SK-N-SH (cell line): ENCODE results near the gene NR6A1. TPM values are rescaled to one million over a fixed set of nuclear protein-coding genes. Genes with fewer than 3 reads are reported as not detected.

ENCODE experiments used
- CTCF ChIA-PET: fragments of 300-600, 350-600 bp; formaldehyde crosslinking; extraction: SDS; loops from one replicate; lab custom pipeline; 2021; lab: Yijun Ruan, JAX
- POLR2A ChIA-PET: fragments of 350-600 bp; sonication (Branson Sonifier 250); formaldehyde crosslinking; extraction: SDS; loops from one replicate; lab custom pipeline; 2020; ENCODE audit warnings: antibody characterized with exemption, inconsistent platforms; lab: Yijun Ruan, JAX
- DNase-seq: peaks from one replicate; pipeline ENCODE4 v3.0.0; 2012
- H2AFZ ChIP-seq: fragments of 200-600 bp; sonication (generic); 2 replicates; pipeline ENCODE4 v1.8.1; 2016; ENCODE audit warnings: antibody characterized with exemption, mild to moderate bottlenecking, low read depth
- H3F3A ChIP-seq: fragments of 200-600 bp; sonication (generic); replicated peaks from 2 replicates; pipeline ENCODE3; 2016; ENCODE audit warnings: antibody characterized with exemption, mild to moderate bottlenecking; ENCODE audit not compliant: insufficient read depth
- H3K27ac ChIP-seq, 2 experiments: fragments of 200-500 bp in 1 of 2; fragments of 200-600 bp in 1 of 2; sonication (Bioruptor generic) in 1 of 2; sonication (generic), shearing (Covaris generic) in 1 of 2; 2 replicates each; pipeline versions ENCODE4 v1.5.1 to v1.6.1; 2014 to 2016; ENCODE audit warnings: low read depth in 2 of 2, inconsistent platforms in 1 of 2, low read length in 1 of 2, mild to moderate bottlenecking in 1 of 2, mixed read lengths in 1 of 2
- H3K27me3 ChIP-seq: fragments of 200-600 bp; sonication (generic), shearing (Covaris generic); 2 replicates; pipeline ENCODE4 v1.6.1; 2016; ENCODE audit warnings: mixed run types; ENCODE audit not compliant: insufficient read depth
- H3K36me3 ChIP-seq, 2 experiments: fragments of 200-500 bp in 1 of 2; fragments of 200-600 bp in 1 of 2; sonication (Bioruptor generic) in 1 of 2; sonication (generic) in 1 of 2; replicated peaks in 1 of 2; 2 replicates each; pipeline versions ENCODE3 to v1.5.1; 2014 to 2016; ENCODE audit warnings: low read length in 1 of 2, mild to moderate bottlenecking in 1 of 2; ENCODE audit not compliant: insufficient read depth in 2 of 2, control insufficient read depth in 1 of 2
- H3K4me1 ChIP-seq, 2 experiments: fragments of 200-500 bp in 1 of 2; fragments of 200-600 bp in 1 of 2; sonication (Bioruptor generic) in 1 of 2; sonication (generic), shearing (Covaris generic) in 1 of 2; 2 replicates each; pipeline versions ENCODE4 v1.5.1 to v1.6.1; 2014 to 2016; ENCODE audit warnings: low read depth in 1 of 2, low read length in 1 of 2, mixed run types in 1 of 2; ENCODE audit not compliant: insufficient read depth in 2 of 2, control insufficient read depth in 1 of 2
- H3K4me2 ChIP-seq: fragments of 200-600 bp; sonication (generic), shearing (Covaris generic); 2 replicates; pipeline ENCODE4 v1.6.1; 2017; ENCODE audit warnings: mixed run types
- H3K4me3 ChIP-seq, 2 experiments: fragments of 200-500 bp in 1 of 2; fragments of 200-600 bp in 1 of 2; sonication (Bioruptor generic) in 1 of 2; sonication (generic), shearing (Covaris generic) in 1 of 2; 2 replicates each; pipeline versions ENCODE4 v1.5.1 to v1.8.1; 2014 to 2016; ENCODE audit warnings: low read depth in 2 of 2, inconsistent platforms in 1 of 2, low read length in 1 of 2, mild to moderate bottlenecking in 1 of 2, mixed read lengths in 1 of 2, moderate library complexity in 1 of 2
- H3K79me2 ChIP-seq: fragments of 200-600 bp; sonication (generic); 2 replicates; pipeline ENCODE4 v1.8.1; 2017; ENCODE audit warnings: mild to moderate bottlenecking; ENCODE audit not compliant: insufficient read depth
- H3K9ac ChIP-seq: fragments of 200-600 bp; sonication (generic); 2 replicates; pipeline ENCODE4 v1.6.1; 2017; ENCODE audit warnings: mixed run types
- H3K9me2 ChIP-seq: fragments of 200-600 bp; sonication (generic); 2 replicates; pipeline ENCODE4 v1.6.1; 2017; ENCODE audit warnings: mixed run types
- H3K9me3 ChIP-seq: fragments of 200-600 bp; sonication (generic); 2 replicates; pipeline ENCODE4 v1.6.1; 2017; ENCODE audit warnings: mixed run types, mild to moderate bottlenecking, moderate library complexity
- H4K20me1 ChIP-seq: fragments of 200-600 bp; sonication (generic); 2 replicates; pipeline ENCODE4 v1.6.1; 2017; ENCODE audit warnings: mild to moderate bottlenecking, mixed run types; ENCODE audit not compliant: insufficient read depth
- CHD2 ChIP-seq: fragments of 150-350 bp; IDR thresholded peaks from 2 replicates; pipeline ENCODE4 v1.6.1; 2018; ENCODE audit warnings: low read length; ENCODE audit not compliant: partially characterized antibody
- CTCF ChIP-seq: fragments of 200-600 bp; sonication (generic); IDR thresholded peaks from 2 replicates; pipeline ENCODE4 v1.6.1; 2017; ENCODE audit warnings: antibody characterized with exemption, mild to moderate bottlenecking, moderate library complexity
- EZH2phosphoT487 ChIP-seq: fragments of 200-600 bp; sonication (generic); IDR thresholded peaks from 2 replicates; pipeline ENCODE4 v1.6.1; 2017; ENCODE audit warnings: low read depth, mixed run types, mild to moderate bottlenecking, antibody characterized with exemption, moderate library complexity, borderline replicate concordance
- FOSL2 ChIP-seq: IDR thresholded peaks from 2 replicates; pipeline ENCODE4 v1.4.0; 2012; ENCODE audit warnings: low read depth, mild to moderate bottlenecking, moderate library complexity, borderline replicate concordance
- FOXM1 ChIP-seq: IDR thresholded peaks from 2 replicates; pipeline ENCODE4 v1.4.0; 2012; ENCODE audit warnings: low read depth, mild to moderate bottlenecking
- GABPA ChIP-seq: IDR thresholded peaks from 2 replicates; pipeline ENCODE4 v1.4.0; 2012; ENCODE audit warnings: low read depth, mild to moderate bottlenecking
- GATA2 ChIP-seq: sonication (generic); formaldehyde crosslinking; IDR thresholded peaks from 2 replicates; pipeline ENCODE4 v1.5.0; 2020; ENCODE audit warnings: mild to moderate bottlenecking, missing genetic modification reagents
- MEF2A ChIP-seq: IDR thresholded peaks from 2 replicates; pipeline ENCODE4 v1.4.0; 2012; ENCODE audit warnings: low read depth, borderline replicate concordance
- MXI1 ChIP-seq: IDR thresholded peaks from 2 replicates; pipeline ENCODE4 v1.6.1; 2012; ENCODE audit warnings: mild to moderate bottlenecking, low read depth, low read length, improper control_type of control experiment
- NFIC ChIP-seq: IDR thresholded peaks from 2 replicates; pipeline ENCODE4 v1.4.0; 2012; ENCODE audit warnings: borderline replicate concordance
- NRF1 ChIP-seq: IDR thresholded peaks from 2 replicates; pipeline ENCODE4 v1.6.1; 2012; ENCODE audit warnings: low read depth, mild to moderate bottlenecking, low read length
- POLR2AphosphoS5 ChIP-seq: IDR thresholded peaks from 2 replicates; pipeline ENCODE4 v1.6.1; 2012; ENCODE audit warnings: low read depth, low read length
- RCOR1 ChIP-seq: fragments of 150-350 bp; IDR thresholded peaks from 2 replicates; pipeline ENCODE4 v1.6.1; 2017; ENCODE audit warnings: antibody characterized with exemption, low read length
- RXRA ChIP-seq: IDR thresholded peaks from 2 replicates; pipeline ENCODE4 v1.4.0; 2012; ENCODE audit warnings: low read depth, mild to moderate bottlenecking, borderline replicate concordance
- TAF1 ChIP-seq: IDR thresholded peaks from 2 replicates; pipeline ENCODE4 v1.6.1; 2012; ENCODE audit warnings: low read depth, mild to moderate bottlenecking, low read length, moderate library complexity, borderline replicate concordance
- TCF12 ChIP-seq: IDR thresholded peaks from 2 replicates; pipeline ENCODE4 v1.4.0; 2012
- YY1 ChIP-seq: IDR thresholded peaks from 2 replicates; pipeline ENCODE4 v1.4.0; 2012; ENCODE audit warnings: low read depth, mild to moderate bottlenecking
- WGBS: methylation state at CpG from one replicate; pipeline ENCODE4 v1.1.6; 2017; ENCODE audit warnings: low lambda C conversion rate; 5-methylcytosine and 5-hydroxymethylcytosine counted together
- polyA plus RNA-seq, 3 experiments: library from polyadenylated mRNA; depleted of rRNA; stranded (reverse); fragments of >200 nt; gene quantifications; 2 replicates each; pipeline ENCODE4 v1.2.3, GENCODE V29; 2012

The NR6A1 gene
- polyA plus RNA-seq, 1 of the 3 experiments (the other 2 are of a cell fraction) = 1.2 TPM

GRCh38 chr9:124495126-124496074 lies 275.7 kb downstream of the NR6A1 start:
- H3K9me2 ChIP-seq = no peaks in the 10 kb centered on the region
- WGBS = 81% methylated on average over 24 of the region's 31 CpGs
- H3F3A ChIP-seq = no peaks in the 10 kb centered on the region
- H3K9me3 ChIP-seq = no peaks in the 10 kb centered on the region
- no peaks in the 10 kb centered on the region for H4K20me1 ChIP-seq
- no peak overlapping the region for H3K27ac ChIP-seq
- ChIA-PET POLR2A (no interaction called here), CTCF (interaction anchor here (0.8 kb wide), 1 partner anchor 41 kb away, joined by 3 read pairs; no protein-coding TSS in a partner anchor)
- no peaks in the 10 kb centered on the region for H3K36me3 ChIP-seq
- no peak overlapping the region for H3K9ac ChIP-seq
- H3K4me2 ChIP-seq = no peak overlapping the region
- H3K27me3 ChIP-seq = peaks cover 7% of the 10 kb centered on the region; the same call in 1 of the 2 replicates
- no peak overlapping the region for H2AFZ ChIP-seq
- no peaks in the 10 kb centered on the region for H3K4me1 ChIP-seq
- TF ChIP-seq TAF1 = no peak
- TF ChIP-seq MXI1 = no peak
- no peak for TF ChIP-seq CTCF
- TF ChIP-seq YY1 = no peak
- no peak for TF ChIP-seq FOSL2
- TF ChIP-seq FOXM1 = no peak
- TF ChIP-seq TCF12 = no peak
- TF ChIP-seq EZH2phosphoT487 = no peak
- no peak for TF ChIP-seq CHD2
- TF ChIP-seq MEF2A = no peak
- TF ChIP-seq POLR2AphosphoS5 = no peak
- no peak for TF ChIP-seq GATA2 (CRISPR knock-in tag)
- TF ChIP-seq RCOR1 = no peak
- no peak for TF ChIP-seq NRF1
- TF ChIP-seq RXRA = no peak
- TF ChIP-seq NFIC = no peak
- TF ChIP-seq GABPA = no peak
- H3K79me2 ChIP-seq = no peaks in the 10 kb centered on the region
- DNase-seq = no peak
- H3K4me3 ChIP-seq = no peak overlapping the region
